MCF 10A (cell line): ENCODE results near the gene LAMA3. TPM values are rescaled to one million over a fixed set of nuclear protein-coding genes. Genes with fewer than 3 reads are reported as not detected.

Experiments
- BruUV-seq: library from RNA; stranded (reverse); fragments of 400-500 nt; replicated peaks from 2 replicates; lab custom pipeline; 2021; lab: Mats Ljungman, UMichigan
- CTCF ChIA-PET: fragments of 300-600 bp; sonication (Branson Sonifier 250); formaldehyde crosslinking; extraction: SDS; loops from one replicate; lab custom pipeline; 2021; ENCODE audit warnings: antibody characterized with exemption, inconsistent platforms; lab: Yijun Ruan, JAX
- POLR2A ChIA-PET: fragments of 300-600, 350-650 bp; sonication (Branson Sonifier 250); formaldehyde crosslinking; extraction: SDS; loops from one replicate; lab custom pipeline; 2020; ENCODE audit warnings: antibody characterized with exemption, inconsistent platforms; lab: Yijun Ruan, JAX
- DNase-seq: peaks from one replicate; pipeline ENCODE4 v3.0.0-alpha.2; 2018; ENCODE audit not compliant: unreplicated experiment
- H3K27ac Mint-ChIP-seq: one replicate; pipeline ENCODE4 v1.8.0; 2022; ENCODE audit warnings: mild to moderate bottlenecking, low read depth, mixed read lengths; ENCODE audit not compliant: unreplicated experiment
- H3K27me3 Mint-ChIP-seq: one replicate; pipeline ENCODE4 v1.8.0; 2022; ENCODE audit warnings: mixed read lengths; ENCODE audit not compliant: insufficient read depth, unreplicated experiment
- H3K36me3 Mint-ChIP-seq: one replicate; pipeline ENCODE4 v1.8.0; 2022; ENCODE audit warnings: mild to moderate bottlenecking, moderate library complexity, mixed read lengths; ENCODE audit not compliant: insufficient read depth, unreplicated experiment
- H3K4me1 Mint-ChIP-seq: one replicate; pipeline ENCODE4 v1.8.0; 2022; ENCODE audit warnings: mixed read lengths; ENCODE audit not compliant: insufficient read depth, unreplicated experiment
- H3K4me3 Mint-ChIP-seq: one replicate; pipeline ENCODE4 v1.8.0; 2022; ENCODE audit warnings: mild to moderate bottlenecking, moderate library complexity, mixed read lengths; ENCODE audit not compliant: unreplicated experiment
- H3K9me3 Mint-ChIP-seq: one replicate; pipeline ENCODE4 v1.8.0; 2022; ENCODE audit warnings: mixed read lengths; ENCODE audit not compliant: unreplicated experiment
- CTCF ChIP-seq: fragments of 200-600 bp; IDR thresholded peaks from one replicate; pipeline ENCODE4 v1.8.0; 2022; ENCODE audit warnings: antibody characterized with exemption, mild to moderate bottlenecking; ENCODE audit not compliant: unreplicated experiment
- intact Hi-C: fragments of 100-400 bp; cut with micrococcal nuclease; formaldehyde crosslinking; loops from 2 replicates; pipeline ENCODE4 v1.14.1; 2022
- total RNA-seq: library from RNA; stranded (reverse); gene quantifications from 2 replicates; pipeline ENCODE4 v1.2.3, GENCODE V29; 2022

The LAMA3 gene
- total RNA-seq, 1 experiment from 2014 or later: 371 TPM

GRCh38 chr18:23879126-23879525, 189.9 kb downstream of the LAMA3 start:
- TF ChIP-seq CTCF: no peak
- H3K27ac Mint-ChIP-seq: no peak overlapping the region
- H3K27me3 Mint-ChIP-seq: no peaks in the 10 kb centered on the region
- H3K9me3 Mint-ChIP-seq: no peaks in the 10 kb centered on the region
- CTCF ChIA-PET: no interaction called here
- H3K36me3 Mint-ChIP-seq: peaks cover 97% of the 10 kb centered on the region
- no TSS peak for BruUV-seq
- no peak overlapping the region for H3K4me3 Mint-ChIP-seq
- peaks cover 49% of the 10 kb centered on the region for H3K4me1 Mint-ChIP-seq
- intact Hi-C loops: no loop called here
- POLR2A ChIA-PET: interaction anchor here (2.2 kb wide), 1 partner anchor 41 kb away, joined by 8 read pairs; no protein-coding TSS in a partner anchor
- no peak for DNase-seq

GRCh38 chr18:23879544-23879943, 190.3 kb downstream of the LAMA3 start:
- no peak for TF ChIP-seq CTCF
- Mint-ChIP-seq H3K4me3 (no peak overlapping the region), H3K4me1 (peaks cover 53% of the 10 kb centered on the region), H3K9me3 (no peaks in the 10 kb centered on the region), H3K27me3 (no peaks in the 10 kb centered on the region), H3K36me3 (peaks cover 93% of the 10 kb centered on the region), H3K27ac (no peak overlapping the region)
- intact Hi-C loops: no loop called here
- CTCF ChIA-PET: interaction anchor here (0.5 to 0.7 kb wide), 2 partner anchors 67 to 84 kb away, joined by 3 read pairs; no protein-coding TSS in a partner anchor
- DNase-seq: no peak
- POLR2A ChIA-PET: interaction anchor here (2.2 to 10.1 kb wide), 2 partner anchors 41 to 53 kb away, joined by 8 to 110 read pairs; no protein-coding TSS in a partner anchor
- no TSS peak for BruUV-seq

DNA sequence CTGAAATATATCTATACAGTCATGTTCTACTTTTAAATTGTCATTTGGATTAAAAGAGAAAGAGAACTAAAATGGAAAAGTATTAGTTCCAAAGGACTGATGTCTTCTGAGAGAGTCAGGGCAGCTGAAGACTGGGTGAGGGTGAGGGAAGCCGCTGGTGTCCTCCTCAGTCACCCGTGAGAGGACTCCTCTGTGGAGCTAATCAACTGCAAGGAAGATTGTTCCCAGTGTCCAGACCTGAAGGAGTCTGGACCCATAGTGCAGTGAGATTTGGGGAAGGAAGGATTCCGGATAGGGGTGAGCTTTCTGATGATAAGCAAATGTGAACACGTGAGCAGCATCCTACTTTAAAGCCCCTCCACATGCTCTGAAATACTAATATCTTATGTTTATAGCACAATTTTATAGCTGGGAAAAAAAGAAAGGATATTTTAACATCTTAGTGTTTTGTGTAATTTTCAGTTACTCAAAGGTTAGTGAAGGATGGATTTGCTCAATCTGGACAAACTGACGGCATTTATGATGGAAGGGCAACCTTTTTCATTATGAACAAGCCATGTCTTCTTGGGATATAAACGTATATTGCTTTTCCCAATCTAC, 190.8 kb downstream of the LAMA3 start:
- no peaks in the 10 kb centered on the region for H3K27me3 Mint-ChIP-seq
- POLR2A ChIA-PET: interaction anchor here (2.2 to 10.1 kb wide), 2 partner anchors 42 to 53 kb away, joined by 8 to 110 read pairs; no protein-coding TSS in a partner anchor
- no peak for TF ChIP-seq CTCF
- BruUV-seq: no TSS peak
- peaks cover 93% of the 10 kb centered on the region for H3K36me3 Mint-ChIP-seq
- H3K4me3 Mint-ChIP-seq: no peak overlapping the region
- intact Hi-C loops: no loop called here
- CTCF ChIA-PET: interaction anchor here (0.5 to 0.7 kb wide), 3 partner anchors 66 to 109 kb away, joined by 3 read pairs; no protein-coding TSS in a partner anchor
- H3K27ac Mint-ChIP-seq: no peak overlapping the region
- H3K4me1 Mint-ChIP-seq: peaks cover 58% of the 10 kb centered on the region
- DNase-seq: no peak
- no peaks in the 10 kb centered on the region for H3K9me3 Mint-ChIP-seq

DNA sequence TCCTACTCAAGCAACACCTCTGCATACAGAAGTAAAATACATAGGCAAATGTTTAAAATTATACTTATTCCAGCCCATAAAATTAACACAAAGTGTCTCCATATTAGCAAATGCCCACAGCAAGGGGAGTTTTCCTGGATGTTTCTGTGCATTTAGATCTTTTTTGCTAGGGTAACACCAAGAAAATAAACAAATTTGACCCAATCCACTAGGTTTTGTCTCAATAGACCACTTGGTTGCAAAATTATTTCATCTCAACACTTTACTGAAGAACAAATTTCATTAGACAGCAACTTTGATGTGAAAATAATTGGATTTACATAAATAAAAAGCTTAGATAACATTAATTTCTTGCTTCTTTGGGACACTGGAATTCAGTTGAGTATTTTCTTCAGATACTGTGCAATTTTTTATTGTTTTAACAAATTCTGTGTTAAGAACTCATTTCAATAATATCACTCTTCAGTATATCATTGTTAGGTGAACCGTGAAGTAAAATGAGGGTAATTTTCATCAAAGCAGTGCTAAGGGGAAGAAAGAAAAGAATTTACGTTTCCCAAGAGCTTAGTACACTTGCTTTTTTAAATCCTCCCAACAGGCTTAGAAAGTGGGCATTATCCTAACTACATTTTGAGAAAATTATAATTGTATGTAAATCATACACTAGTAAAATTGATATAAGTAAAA, 191.8 kb downstream of the LAMA3 start:
- peaks cover 93% of the 10 kb centered on the region for H3K36me3 Mint-ChIP-seq

More for the DNA sequence above, 191.8 kb downstream of the LAMA3 start:
- intact Hi-C loops: no loop called here
- no peak for TF ChIP-seq CTCF
- ChIA-PET POLR2A (interaction anchor here (2.2 to 10.1 kb wide), 4 partner anchors 8 to 55 kb away, joined by 8 to 123 read pairs (median 66); no protein-coding TSS in a partner anchor), CTCF (interaction anchor here (0.7 to 1.2 kb wide), 2 partner anchors 42 to 55 kb away, joined by 3 to 4 read pairs; no protein-coding TSS in a partner anchor)
- no TSS peak for BruUV-seq
- H3K9me3 Mint-ChIP-seq: no peaks in the 10 kb centered on the region
- H3K4me1 Mint-ChIP-seq: peaks cover 60% of the 10 kb centered on the region
- DNase-seq: no peak
- H3K4me3 Mint-ChIP-seq: no peak overlapping the region
- H3K27me3 Mint-ChIP-seq: no peaks in the 10 kb centered on the region
- peak overlapping the region; percentile 86 for H3K27ac Mint-ChIP-seq
